Caco-2 (cell line): Measurements from ENCODE around the gene SOD2. TPM values are rescaled to one million over a fixed set of nuclear protein-coding genes. Genes with fewer than 3 reads are reported as not detected.
"Not testable (repeated sequence)": the region's sequence is repeated elsewhere in the genome, so short reads cannot be mapped to it uniquely, and the experiment has no call there.

Experiments
- BruUV-seq: library from RNA; stranded (reverse); fragments of 400-500 nt; replicated peaks from 2 replicates; lab custom pipeline; 2021; lab: Mats Ljungman, UMichigan
- CTCF ChIA-PET: fragments of 300-600 bp; sonication (Branson Sonifier 250); formaldehyde crosslinking; loops from one replicate; lab custom pipeline; 2022; ENCODE audit warnings: antibody characterized with exemption; lab: Charles Lee
- POLR2A ChIA-PET: fragments of 300-600 bp; sonication (Branson Sonifier 250); formaldehyde crosslinking; loops from one replicate; lab custom pipeline; 2022; ENCODE audit warnings: antibody characterized with exemption; lab: Charles Lee
- DNase-seq, 2 experiments: peaks; one replicate each; pipeline versions ENCODE4 v3.0.0 to v3.0.0-alpha.2; 2020 to 2022
- H3K27me3 ChIP-seq: replicated peaks from 2 replicates; pipeline ENCODE4 v1.6.0; 2011; ENCODE audit warnings: low read length; ENCODE audit not compliant: control insufficient read depth, insufficient read depth
- H3K36me3 ChIP-seq: 2 replicates; pipeline ENCODE4 v1.5.1; 2011; ENCODE audit warnings: low read length; ENCODE audit not compliant: control insufficient read depth, insufficient read depth
- H3K4me1 ChIP-seq: fragments of 250-450 bp; sonication (Bioruptor Pico); 2 replicates; pipeline ENCODE4 v1.5.1; 2020; ENCODE audit warnings: mild to moderate bottlenecking
- H3K4me3 ChIP-seq: 2 replicates; pipeline ENCODE4 v1.5.1; 2011; ENCODE audit warnings: low read depth, mild to moderate bottlenecking, control low read depth, low read length
- H3K9me3 ChIP-seq: fragments of 250-450 bp; sonication (Bioruptor Pico); 2 replicates; pipeline ENCODE4 v1.5.1; 2020; ENCODE audit warnings: mild to moderate bottlenecking, moderate library complexity
- H3K27ac Mint-ChIP-seq: one replicate; pipeline ENCODE4 v1.8.0; 2022; ENCODE audit warnings: mixed read lengths; ENCODE audit not compliant: unreplicated experiment
- H3K27me3 Mint-ChIP-seq: one replicate; pipeline ENCODE4 v1.8.0; 2022; ENCODE audit warnings: mixed read lengths; ENCODE audit not compliant: insufficient read depth, unreplicated experiment
- H3K36me3 Mint-ChIP-seq: one replicate; pipeline ENCODE4 v1.8.0; 2022; ENCODE audit warnings: mild to moderate bottlenecking, mixed read lengths; ENCODE audit not compliant: insufficient read depth, unreplicated experiment
- H3K4me1 Mint-ChIP-seq: one replicate; pipeline ENCODE4 v1.8.0; 2022; ENCODE audit warnings: low read depth, mixed read lengths; ENCODE audit not compliant: unreplicated experiment
- H3K4me3 Mint-ChIP-seq: one replicate; pipeline ENCODE4 v1.8.0; 2022; ENCODE audit warnings: mild to moderate bottlenecking, moderate library complexity, mixed read lengths; ENCODE audit not compliant: unreplicated experiment
- H3K9me3 Mint-ChIP-seq: one replicate; pipeline ENCODE4 v1.8.0; 2022; ENCODE audit warnings: mixed read lengths; ENCODE audit not compliant: unreplicated experiment
- CTCF ChIP-seq, 2 experiments: fragments of 200-600 bp in 1 of 2; IDR thresholded peaks; 1 replicate in 1 of 2; 2 replicates in 1 of 2; pipeline versions ENCODE4 v1.5.1 to v1.8.0; 2011 to 2022; ENCODE audit warnings: antibody characterized with exemption in 1 of 2, control low read depth in 1 of 2, inconsistent platforms in 1 of 2, low read depth in 1 of 2, low read length in 1 of 2, mild to moderate bottlenecking in 1 of 2, moderate library complexity in 1 of 2; ENCODE audit not compliant: insufficient read depth in 1 of 2, severe bottlenecking in 1 of 2, unreplicated experiment in 1 of 2
- intact Hi-C: fragments of 100-400 bp; cut with micrococcal nuclease; formaldehyde crosslinking; loops from one replicate; pipeline ENCODE4 v1.10.0; 2022; ENCODE audit not compliant: unreplicated experiment
- total RNA-seq: library from RNA; stranded (reverse); gene quantifications from 2 replicates; pipeline ENCODE4 v1.2.3, GENCODE V29; 2022

Gene SOD2
- total RNA-seq, 1 experiment from 2014 or later, result 110 TPM

GRCh38 chr6:159724778-159725177 lies 31.7 kb upstream of the SOD2 start:
- no peak overlapping the region for H3K4me3 Mint-ChIP-seq
- DNase-seq, result no peak
- Histone ChIP-seq H3K4me1 (peaks cover under 1% of the 10 kb centered on the region; the same call in 1 of the 2 replicates), H3K4me3 (no peak overlapping the region), H3K36me3 (peaks cover 1% of the 10 kb centered on the region; the same call in 1 of the 2 replicates), H3K9me3 (no peaks in the 10 kb centered on the region), H3K27me3 (no peaks in the 10 kb centered on the region)
- H3K9me3 Mint-ChIP-seq, result no peaks in the 10 kb centered on the region
- H3K27ac Mint-ChIP-seq, result no peak overlapping the region
- H3K36me3 Mint-ChIP-seq, result peaks cover 26% of the 10 kb centered on the region
- no TSS peak for BruUV-seq
- H3K27me3 Mint-ChIP-seq, result no peaks in the 10 kb centered on the region
- ChIA-PET POLR2A (interaction anchor here (0.6 kb wide), 1 partner anchor 15 kb away, joined by 5 read pairs; no protein-coding TSS in a partner anchor), CTCF (no interaction called here)
- no peak for TF ChIP-seq CTCF (IDR thresholded peaks at IDR 0.05; ENCODE audit: insufficient read depth in 1 of 2, low read depth in 1 of 2, low read length in 1 of 2, severe bottlenecking in 1 of 2, unreplicated experiment in 1 of 2)
- intact Hi-C loops, result no loop called here
- H3K4me1 Mint-ChIP-seq, result peaks cover 6% of the 10 kb centered on the region

DNA sequence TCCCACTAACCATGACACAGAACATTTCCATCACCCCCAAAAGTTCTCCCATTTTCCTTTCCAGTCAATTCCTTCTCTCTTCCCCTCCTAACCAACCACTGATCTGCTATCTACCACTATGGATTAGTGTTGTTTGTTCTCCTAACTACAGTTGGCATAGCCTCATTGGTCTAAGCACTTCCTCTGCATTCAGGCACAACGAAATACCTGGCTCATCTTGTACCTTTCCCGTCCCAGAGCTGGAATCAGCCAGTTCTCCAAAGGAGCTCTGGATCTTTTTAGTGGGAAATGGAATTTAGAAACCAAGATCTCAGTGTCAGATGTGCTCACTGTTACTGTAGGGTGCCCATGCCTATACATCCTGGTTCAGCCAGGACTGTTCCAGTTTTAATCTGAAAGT lies 30.2 kb upstream of the SOD2 start:
- DNase-seq, result no peak
- ChIA-PET POLR2A (no interaction called here), CTCF (no interaction called here)
- H3K4me1 ChIP-seq, result no peaks in the 10 kb centered on the region
- Mint-ChIP-seq H3K4me1 (peaks cover 6% of the 10 kb centered on the region), H3K27ac (no peak overlapping the region), H3K27me3 (no peaks in the 10 kb centered on the region), H3K9me3 (no peaks in the 10 kb centered on the region), H3K4me3 (no peak overlapping the region), H3K36me3 (peaks cover 25% of the 10 kb centered on the region)
- intact Hi-C loops, result no loop called here
- H3K36me3 ChIP-seq, result no peaks in the 10 kb centered on the region; the same call in 1 of the 2 replicates
- no peak overlapping the region for H3K4me3 ChIP-seq
- no peak for TF ChIP-seq CTCF (IDR thresholded peaks at IDR 0.05; ENCODE audit: insufficient read depth in 1 of 2, low read depth in 1 of 2, low read length in 1 of 2, severe bottlenecking in 1 of 2, unreplicated experiment in 1 of 2)
- no TSS peak for BruUV-seq
- no peaks in the 10 kb centered on the region for H3K9me3 ChIP-seq
- H3K27me3 ChIP-seq, result no peaks in the 10 kb centered on the region

GRCh38 chr6:159722655-159723054 lies 29.6 kb upstream of the SOD2 start:
- Mint-ChIP-seq H3K4me1 (peaks cover 6% of the 10 kb centered on the region), H3K27ac (no peak overlapping the region), H3K27me3 (no peaks in the 10 kb centered on the region), H3K36me3 (peaks cover 19% of the 10 kb centered on the region), H3K9me3 (no peaks in the 10 kb centered on the region), H3K4me3 (no peak overlapping the region)
- no peak for TF ChIP-seq CTCF (IDR thresholded peaks at IDR 0.05; ENCODE audit: insufficient read depth in 1 of 2, low read depth in 1 of 2, low read length in 1 of 2, severe bottlenecking in 1 of 2, unreplicated experiment in 1 of 2)
- DNase-seq, result no peak
- intact Hi-C loops, result no loop called here
- no peak overlapping the region for H3K4me3 ChIP-seq
- ChIA-PET CTCF (no interaction called here), POLR2A (interaction anchor here (0.6 to 0.7 kb wide), 3 partner anchors 20 to 70 kb away, joined by 3 to 9 read pairs (median 3); partner anchors contain the start of gene TCP1)
- H3K36me3 ChIP-seq, result no peaks in the 10 kb centered on the region; the same call in 1 of the 2 replicates
- H3K27me3 ChIP-seq, result no peaks in the 10 kb centered on the region
- BruUV-seq, result no TSS peak
- no peaks in the 10 kb centered on the region for H3K9me3 ChIP-seq
- H3K4me1 ChIP-seq, result no peaks in the 10 kb centered on the region

- DNase-seq, H3K4me3 Mint-ChIP-seq, H3K9me3 ChIP-seq, H3K9me3 Mint-ChIP-seq, H3K36me3 ChIP-seq, H3K4me1 ChIP-seq, H3K27ac Mint-ChIP-seq, CTCF ChIA-PET, BruUV-seq, H3K27me3 Mint-ChIP-seq, H3K4me3 ChIP-seq, H3K4me1 Mint-ChIP-seq, H3K27me3 ChIP-seq: not testable (repeated sequence)
- POLR2A ChIA-PET, result interaction anchor here (0.7 kb wide), 1 partner anchor 68 kb away, joined by 3 read pairs; the partner anchor contains the start of gene TCP1
- H3K36me3 Mint-ChIP-seq, result peaks cover 13% of the 10 kb centered on the region
- intact Hi-C loops, result loop anchor here (2.0 kb wide), 1 partner anchor 131 kb away; no protein-coding TSS in a partner anchor
These were observed 28.9 kb upstream of the SOD2 start for GRCh38 chr6:159721981-159722380.
